GM12878 (cell line): ENCODE measurements around the gene ZNF341. TPM values are rescaled to one million over a fixed set of nuclear protein-coding genes. Genes with fewer than 3 reads are reported as not detected.

Experiments used
- ATAC-seq: fragments of 200-7000 bp; cut with Tn5 transposase; 3 replicates; pipeline ENCODE4 v1.9.1; 2020; ENCODE audit warnings: mild to moderate bottlenecking, moderate library complexity
- BruUV-seq: library from RNA; stranded (reverse); fragments of 400-500 nt; replicated peaks from 2 replicates; lab custom pipeline; 2021; lab: Mats Ljungman, UMichigan
- CTCF ChIA-PET: fragments of 300-600 bp; sonication (Branson Sonifier 250); formaldehyde crosslinking; extraction: SDS; loops from one replicate; lab custom pipeline; 2021; ENCODE audit warnings: inconsistent platforms; lab: Yijun Ruan, JAX
- POLR2A ChIA-PET: fragments of 350-600 bp; formaldehyde crosslinking; extraction: SDS; loops from one replicate; lab custom pipeline; 2021; ENCODE audit warnings: inconsistent platforms; lab: Charles Lee
- RAD21 ChIA-PET: fragments of 300-600 bp; sonication (Branson Sonifier 250); formaldehyde crosslinking; loops from one replicate; lab custom pipeline; 2023; ENCODE audit warnings: antibody characterized with exemption; ENCODE audit not compliant: unreplicated experiment; lab: Charles Lee
- SMC1A ChIA-PET: fragments of 300-600 bp; sonication (Branson Sonifier 250); formaldehyde crosslinking; loops from one replicate; lab custom pipeline; 2023; ENCODE audit not compliant: unreplicated experiment, uncharacterized antibody; lab: Charles Lee
- DNase-seq: peaks from one replicate; pipeline ENCODE4 v3.0.0-alpha.2; 2011; ENCODE audit warnings: low read depth, low spot score
- FAIRE-seq: peaks from 3 replicates; lab custom pipeline; 2011; peaks lifted over from hg19 to GRCh38; lab: Jason Lieb, UNC
- H2AFZ ChIP-seq: 2 replicates; pipeline ENCODE4 v1.6.0; 2011; ENCODE audit warnings: low read depth, low read length, control low read depth; ENCODE audit not compliant: control insufficient read depth
- H3K27ac ChIP-seq: 2 replicates; pipeline ENCODE4 v1.5.1; 2011; ENCODE audit warnings: control low read depth; ENCODE audit not compliant: control insufficient read depth, insufficient read depth
- H3K27me3 ChIP-seq, 2 experiments: replicated peaks in 1 of 2; 2 replicates each; pipeline versions ENCODE4 v1.6.0 to v1.6.1; 2011; ENCODE audit warnings: low read length in 1 of 2; ENCODE audit not compliant: control insufficient read depth in 2 of 2, insufficient read depth in 2 of 2
- H3K36me3 ChIP-seq, 2 experiments: 2 replicates each; pipeline ENCODE4 v1.5.1; 2011; ENCODE audit warnings: low read length in 1 of 2; ENCODE audit not compliant: control insufficient read depth in 2 of 2, insufficient read depth in 2 of 2
- H3K4me1 ChIP-seq: 2 replicates; pipeline ENCODE4 v1.6.1; 2011; ENCODE audit warnings: mild to moderate bottlenecking, low read length, moderate library complexity, mixed read lengths; ENCODE audit not compliant: control insufficient read depth, insufficient read depth
- H3K4me2 ChIP-seq: 2 replicates; pipeline ENCODE4 v1.6.0; 2011; ENCODE audit warnings: control low read depth; ENCODE audit not compliant: control insufficient read depth, insufficient read depth
- H3K4me3 ChIP-seq: fragments of 200-600 bp; sonication (generic); 2 replicates; pipeline ENCODE4 v1.5.1; 2016
- H3K79me2 ChIP-seq: 2 replicates; pipeline ENCODE4 v1.6.0; 2011; ENCODE audit warnings: low read length; ENCODE audit not compliant: control insufficient read depth, insufficient read depth
- H3K9ac ChIP-seq: 2 replicates; pipeline ENCODE4 v1.8.0; 2011; ENCODE audit warnings: low read length, control low read depth, mixed read lengths; ENCODE audit not compliant: control insufficient read depth, insufficient read depth
- H3K9me3 ChIP-seq: replicated peaks from 3 replicates; pipeline ENCODE4 v1.5.1; 2011; ENCODE audit warnings: mild to moderate bottlenecking, low read length; ENCODE audit not compliant: control insufficient read depth, insufficient read depth
- H4K20me1 ChIP-seq: 2 replicates; pipeline ENCODE4 v1.6.0; 2011; ENCODE audit not compliant: control insufficient read depth, insufficient read depth
- FOXM1 ChIP-seq: IDR thresholded peaks from 2 replicates; pipeline ENCODE4 v1.6.1; 2012; ENCODE audit warnings: low read depth, mild to moderate bottlenecking, inconsistent platforms, low read length, moderate library complexity
- IKZF1 ChIP-seq: fragments of 450-650 bp; conservative IDR thresholded peaks from 2 replicates; pipeline ENCODE4 v1.6.1; 2017; ENCODE audit warnings: antibody characterized with exemption, mild to moderate bottlenecking
- NR2C2 ChIP-seq: IDR thresholded peaks from 2 replicates; pipeline ENCODE4 v1.6.1; 2011; ENCODE audit warnings: borderline replicate concordance, low read depth; ENCODE audit not compliant: control insufficient read depth, insufficient read length
- REST ChIP-seq: IDR thresholded peaks from 2 replicates; pipeline ENCODE4 v1.6.1; 2012; ENCODE audit warnings: mild to moderate bottlenecking, low read depth, low read length
- WGBS: methylation state at CpG from one replicate; pipeline ENCODE4 v1.1.6; 2016; ENCODE audit warnings: low lambda C conversion rate; ENCODE audit not compliant: insufficient replicate concordance, insufficient coverage; ENCODE audit errors: missing lambda C conversion rate; 5-methylcytosine and 5-hydroxymethylcytosine counted together
- in situ Hi-C: fragments of 300-500 bp; cut with MboI; formaldehyde crosslinking; loops from 9 replicates; pipeline ENCODE4 v1.14.3; 2018; ENCODE audit warnings: mixed read lengths
- intact Hi-C: fragments of 100-400 bp; cut with micrococcal nuclease; formaldehyde crosslinking; loops from one replicate; pipeline ENCODE4 v1.14.2; 2022; ENCODE audit not compliant: unreplicated experiment
- polyA plus RNA-seq, 11 experiments: library from polyadenylated mRNA; depleted of rRNA in 4 of 11; unstranded in 6 of 11; stranded (reverse) in 5 of 11; fragments of >200 nt; fragmentation: Nextera tagmentation in 4 of 11; fragmentation: Illumina TruSeq in 1 of 11; extraction: Ambion mirVana in 4 of 11; extraction: Trizol in 1 of 11; gene quantifications; 1 replicate in 1 of 11; 2 replicates in 10 of 11; pipeline versions ENCODE4 v1.2.1 to v1.2.3, GENCODE V29; 2011 to 2016; ENCODE audit warnings: inconsistent platforms in 2 of 11, missing spikeins in 2 of 11, low read depth in 1 of 11
- total RNA-seq, 4 experiments: library from RNA; depleted of rRNA in 3 of 4; stranded (reverse); fragments of >200 nt in 3 of 4; fragmentation: Illumina TruSeq in 1 of 4; extraction: Trizol in 1 of 4; gene quantifications; 2 replicates each; pipeline versions ENCODE4 v1.2.1 to v1.2.3, GENCODE V29; 2013 to 2021

Gene ZNF341
- total and polyA plus RNA-seq, 10 of the 15 experiments (the other 5 are each of a cell fraction or from before 2014, with no cell fraction given): 0.18 to 5.0 (median 2.6) TPM

- FAIRE-seq (peak; percentile 23), ATAC-seq (no peak), DNase-seq (no peak)
- Histone ChIP-seq H3K27ac (peak overlapping the region; percentile 36; the same call in 1 of the 2 replicates), H2AFZ (no peak overlapping the region), H3K9me3 (no peaks in the 10 kb centered on the region), H3K4me1 (peaks cover 9% of the 10 kb centered on the region), H3K27me3 (no peaks in the 10 kb centered on the region), H3K79me2 (peaks cover 78% of the 10 kb centered on the region), H3K9ac (no peak overlapping the region), H4K20me1 (peaks cover 8% of the 10 kb centered on the region), H3K36me3 (peaks cover 8 to 14% of the 10 kb centered on the region in 2 experiments), H3K4me3 (no peak overlapping the region), H3K4me2 (no peak overlapping the region)
- TF ChIP-seq IKZF1 (no peak), REST (no peak), NR2C2 (no peak), FOXM1 (0 out of 2 replicates have a peak, but pooled peaks have one; percentile 37)
- intact Hi-C loops: no loop called here
- ChIA-PET POLR2A (interaction anchor here (1.9 kb wide), 1 partner anchor 14 kb away, joined by 5 read pairs; no protein-coding TSS in a partner anchor), SMC1A (interaction anchor here (0.5 to 4.4 kb wide), 6 partner anchors 10 to 197 kb away, joined by 3 to 26 read pairs (median 4); partner anchors contain the start of gene CHMP4B), RAD21 (no interaction called here), CTCF (interaction anchor here (3.2 kb wide), 1 partner anchor 36 kb away, joined by 16 read pairs; no protein-coding TSS in a partner anchor)
- 66% methylated on average over 9 of the region's 9 CpGs for WGBS
- no TSS peak for BruUV-seq
- in situ Hi-C loops: no loop called here
These were observed 96.6 kb downstream of the ZNF341 start for GRCh38 chr20:33828326-33828844.
